ENCODE results near the gene INPP5K.
"Not testable (repeated sequence)": the region's sequence is repeated elsewhere in the genome, so short reads cannot be mapped to it uniquely, and the experiment has no call there.

The INPP5K gene

DNA sequence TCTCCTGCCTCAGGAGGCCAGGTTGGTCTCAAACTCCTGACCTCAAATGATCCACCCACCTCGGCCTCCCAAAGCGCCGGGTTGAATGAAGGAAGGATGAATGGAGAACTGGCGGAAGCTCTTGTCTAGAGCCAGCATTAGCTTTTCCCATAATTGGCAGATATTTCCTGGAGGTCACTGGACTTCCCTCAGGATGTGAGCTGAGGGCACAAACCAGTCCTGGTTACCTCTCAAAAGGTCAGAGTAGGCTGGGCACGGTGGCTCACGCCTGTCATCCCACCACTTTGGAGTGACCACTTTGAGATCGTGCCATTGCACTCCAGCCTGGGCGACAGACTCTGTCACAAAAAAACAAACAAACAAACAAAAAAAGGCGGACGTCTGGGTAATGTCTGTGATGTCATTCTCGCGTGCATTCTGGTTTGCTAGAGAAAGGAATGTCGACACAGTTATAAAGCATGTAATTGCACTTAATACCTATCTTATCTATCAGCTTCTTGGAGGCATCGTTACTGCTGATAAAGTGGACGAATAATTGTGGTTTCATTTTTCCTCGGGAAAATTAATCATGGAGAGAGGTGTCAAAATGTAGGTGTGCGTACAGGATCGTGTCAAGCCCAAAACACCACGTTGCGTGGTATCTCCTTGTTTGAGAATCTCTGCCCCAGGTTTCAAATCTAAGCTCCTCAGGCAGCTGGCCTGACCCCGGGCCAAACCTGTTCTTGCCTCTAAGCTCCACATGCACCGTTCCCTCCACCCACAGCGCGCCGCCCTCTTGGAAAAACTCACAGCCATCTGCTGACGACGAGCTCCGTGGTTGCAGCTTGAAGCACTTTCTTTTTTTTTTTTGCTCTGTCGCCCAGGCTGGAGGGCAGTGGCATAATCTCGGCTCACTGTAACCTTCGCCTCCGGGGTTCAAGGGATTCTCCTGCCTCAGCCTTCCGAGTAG, 54.0 kb downstream of the INPP5K start:
- no peak for DNase-seq

DNA sequence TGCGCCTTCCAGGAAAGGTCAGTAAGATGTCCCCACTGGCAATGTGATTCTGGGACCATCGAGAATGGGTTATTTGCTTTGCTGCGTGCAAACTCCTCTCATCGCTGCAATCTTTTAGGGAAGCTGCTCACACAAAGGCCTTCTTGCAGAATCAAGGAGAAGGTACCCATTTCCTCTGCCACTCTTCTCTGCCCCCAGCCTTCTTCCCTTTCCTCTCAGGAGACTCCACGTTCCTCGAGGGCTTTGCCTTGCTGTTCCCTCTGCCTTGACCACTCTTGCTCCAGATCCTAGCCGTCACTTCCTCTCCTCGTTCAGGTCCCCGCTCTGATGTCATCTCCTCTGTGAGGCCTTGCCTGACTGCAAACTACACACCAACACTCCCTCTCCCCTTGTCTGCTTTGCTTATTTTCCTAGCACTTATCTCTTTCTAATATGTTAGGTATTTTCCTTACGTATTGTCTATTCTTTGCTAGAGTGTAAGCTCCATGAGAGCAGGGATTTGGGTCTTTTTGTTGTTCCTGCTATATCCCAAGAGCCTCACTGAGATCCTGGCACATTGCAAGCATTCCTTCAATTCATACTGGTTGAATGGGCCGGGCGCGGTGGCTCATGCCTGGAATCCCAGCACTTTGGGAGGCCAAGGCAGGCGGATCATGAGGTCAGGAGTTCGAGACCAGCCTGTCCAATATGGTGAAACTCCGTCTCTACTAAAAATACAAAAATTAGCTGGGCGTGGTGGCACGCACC, 55.0 kb downstream of the INPP5K start:
- DNase-seq = no peak

DNA sequence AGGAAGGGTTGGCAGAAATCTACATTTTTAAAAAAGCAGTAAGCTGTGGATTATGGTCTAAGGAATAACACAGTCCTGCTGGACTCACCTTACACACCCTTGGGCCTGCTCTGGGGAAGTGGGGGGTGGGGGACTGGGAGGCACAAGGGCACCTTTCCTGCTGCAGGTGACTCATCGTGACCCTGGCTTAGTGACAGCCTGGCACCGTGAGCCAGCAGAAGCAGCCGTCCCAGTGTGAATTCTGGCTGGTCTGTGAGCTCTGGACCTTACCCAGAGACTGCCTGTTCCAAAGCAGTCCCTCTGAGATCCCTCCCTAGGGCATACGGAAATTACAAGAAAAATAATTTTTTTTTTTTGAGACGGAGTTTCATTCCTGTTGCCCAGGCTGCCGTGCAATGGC, 56.2 kb downstream of the INPP5K start:
- no peak for DNase-seq

GRCh38 chr17:1455797-1456599, 60.4 kb downstream of the INPP5K start, which contains the start of gene CRK:
Gene CRK (minus strand): TSS chr17:1456232. CDS start chr17:1456117, 115 bp downstream.
- DNase-seq = peak; percentile 99

GRCh38 chr17:1455291-1455796, 61.1 kb downstream of the INPP5K start:
- DNase-seq = peak; percentile 26

GRCh38 chr17:1454541-1454940, 61.9 kb downstream of the INPP5K start:
- no peak for DNase-seq

- DNase-seq = not testable (repeated sequence)
These were observed 62.7 kb downstream of the INPP5K start for GRCh38 chr17:1453694-1454093.

DNA sequence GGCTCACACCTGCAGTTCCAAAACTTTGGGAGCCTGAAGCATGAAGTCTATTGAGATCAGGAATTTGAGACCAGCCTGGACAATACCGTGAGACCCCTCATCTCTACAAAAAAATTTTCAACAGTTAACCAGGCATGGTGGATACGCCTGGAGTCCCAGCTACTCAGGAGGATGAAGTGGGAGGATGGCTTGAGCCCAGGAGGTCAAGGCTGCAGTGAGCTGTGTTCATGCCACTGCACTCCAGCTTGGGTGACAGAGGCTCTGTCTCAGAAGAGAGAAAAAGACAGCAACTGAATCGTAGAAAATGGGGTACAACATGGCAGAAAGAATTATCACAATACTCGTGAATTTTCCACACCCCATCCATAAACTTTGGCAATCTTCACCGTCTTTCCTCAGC, 63.6 kb downstream of the INPP5K start:
- DNase-seq = no peak

- not testable (repeated sequence) for DNase-seq
These were observed 66.2 kb downstream of the INPP5K start for GRCh38 chr17:1450261-1450660.

GRCh38 chr17:1449412-1449967, 66.9 kb downstream of the INPP5K start:
- DNase-seq = no peak

GRCh38 chr17:1447052-1447451, 69.4 kb downstream of the INPP5K start:
- DNase-seq = no peak

GRCh38 chr17:1446201-1446600, 70.2 kb downstream of the INPP5K start:
- no peak for DNase-seq

DNA sequence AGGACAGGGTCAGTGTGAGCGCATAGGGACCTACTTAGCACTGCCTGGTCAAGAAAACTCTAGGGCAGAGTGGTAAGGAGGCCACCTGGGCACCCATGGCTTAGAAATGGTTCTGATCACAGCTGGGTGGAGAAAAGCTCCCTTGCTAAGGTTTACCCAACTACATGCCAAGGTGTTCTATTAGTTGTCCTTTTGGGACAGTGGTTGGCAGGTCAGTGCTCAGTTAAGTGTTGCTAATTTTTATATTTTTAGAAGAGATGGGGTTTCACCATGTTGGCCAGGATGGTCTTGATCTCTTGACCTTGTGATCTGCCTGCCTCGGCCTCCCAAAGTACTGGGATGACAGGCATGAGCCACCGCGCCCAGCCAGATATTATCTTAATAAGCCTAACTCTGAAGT, 70.7 kb downstream of the INPP5K start:
- not testable (repeated sequence) for DNase-seq

Measured in central memory CD4-positive, alpha-beta T cell (primary cell).